Fibroblast of skin of back (primary cell): Measurements from ENCODE around the gene HNF4A.
"Not testable (repeated sequence)": the region's sequence is repeated elsewhere in the genome, so short reads cannot be mapped to it uniquely, and the experiment has no call there.

Experiments
- DNase-seq: peaks from one replicate; pipeline ENCODE4 v3.0.0-alpha.2; 2013

HNF4A gene

DNA sequence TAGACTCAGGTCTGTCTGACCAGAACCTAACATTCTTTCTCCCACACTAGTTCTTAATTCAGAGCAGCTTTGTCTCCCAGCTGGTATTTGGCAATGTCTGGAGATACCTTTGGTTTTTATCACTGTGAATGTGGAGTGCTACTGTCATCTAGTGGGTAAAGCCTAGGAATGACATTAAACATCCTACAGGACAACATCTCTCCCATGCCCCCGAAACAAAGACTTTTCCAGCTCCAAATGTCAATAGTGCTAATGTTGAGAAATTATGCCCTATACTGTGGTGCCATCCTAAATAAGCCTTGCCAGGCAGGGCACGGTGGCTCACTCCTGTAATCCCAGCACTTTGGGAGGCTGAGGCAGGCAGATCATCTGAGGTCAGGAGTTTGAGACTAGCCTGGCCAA lies 116.0 kb downstream of the HNF4A start:
- peak; percentile 53 for DNase-seq

DNA sequence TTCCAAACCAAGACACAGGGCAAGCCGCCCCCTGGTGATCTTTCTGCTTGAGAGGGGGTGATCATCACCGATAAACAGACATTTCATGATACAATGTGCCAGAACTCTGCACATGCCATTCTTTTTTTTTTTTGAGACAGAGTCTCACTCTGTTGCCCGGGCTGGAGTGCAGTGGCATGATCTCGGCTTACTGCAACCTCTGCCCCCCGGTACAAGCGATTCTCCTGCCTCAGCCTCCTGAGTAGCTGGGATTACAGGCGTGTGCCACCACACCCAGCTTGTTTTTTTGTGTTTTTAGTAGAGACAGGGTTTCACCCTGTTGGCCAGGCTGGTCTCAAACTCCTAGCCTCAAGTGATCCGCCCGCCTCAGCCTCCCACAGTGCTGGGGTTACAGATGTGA lies 116.8 kb downstream of the HNF4A start:
- DNase-seq = not testable (repeated sequence)

DNA sequence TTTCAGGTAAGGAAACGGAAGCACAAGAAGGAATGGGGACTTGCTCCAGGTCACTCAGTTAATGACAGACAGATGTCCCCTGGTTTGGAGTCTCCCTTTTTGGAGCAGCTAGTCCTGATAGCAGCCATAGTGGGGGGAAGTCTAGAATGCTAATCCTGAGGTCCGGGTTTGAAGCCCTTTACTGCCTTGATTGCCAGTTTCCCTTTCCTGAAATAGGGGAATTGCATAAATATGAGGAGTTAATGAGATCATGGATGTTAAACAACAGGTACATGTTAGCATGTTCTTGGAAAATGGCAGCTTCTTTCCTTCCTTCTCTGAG lies 119.8 kb downstream of the HNF4A start:
- no peak for DNase-seq

DNA sequence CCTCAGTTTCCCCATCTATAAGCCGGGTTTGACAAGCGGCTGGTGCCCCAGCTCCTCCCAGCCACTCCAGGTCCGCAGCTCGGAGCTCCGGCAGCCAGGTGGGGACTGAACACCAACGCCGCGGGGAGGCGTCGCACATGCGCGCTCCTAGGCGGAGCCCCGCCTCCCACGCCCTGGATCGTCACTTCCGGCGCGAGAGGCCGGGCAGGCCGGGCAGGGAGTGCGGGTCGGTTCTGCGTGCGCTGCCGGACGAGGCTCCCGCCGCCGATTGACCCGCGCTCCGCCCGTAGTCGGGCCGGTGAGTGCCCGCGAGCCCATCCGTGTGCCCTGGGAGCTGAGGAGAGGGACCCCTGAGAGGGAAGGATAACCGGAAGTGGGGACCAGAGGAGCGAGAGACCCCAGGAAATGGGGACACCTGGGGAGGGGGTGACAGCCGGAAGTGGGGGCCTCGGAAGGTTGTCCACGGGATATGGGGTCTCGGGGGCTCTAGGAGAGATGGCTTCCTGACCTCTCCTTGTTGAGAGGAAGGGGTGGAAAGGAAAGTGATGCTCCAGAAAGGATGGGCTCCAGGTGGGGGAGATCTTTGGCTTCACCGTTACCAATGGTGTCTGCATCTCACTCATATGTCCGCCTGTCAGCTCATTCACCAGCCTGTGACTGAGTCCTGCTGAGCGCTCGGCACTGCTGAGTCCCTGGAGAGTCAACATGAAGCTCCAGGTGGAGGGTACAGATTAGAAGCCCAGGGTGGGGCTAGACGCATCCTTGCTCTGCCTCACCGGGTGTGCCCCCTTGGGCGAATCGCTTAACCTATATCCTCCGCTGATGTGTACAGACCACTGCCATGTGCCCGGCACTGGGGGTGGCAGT lies 120.4 kb downstream of the HNF4A start, which contains the start of gene TTPAL:
TSS of gene TTPAL (plus strand) at position 181 of the 867 bp plus-strand sequence. CDS start 4,126 bp downstream, outside the sequence.
- DNase-seq = peak; percentile 82

DNA sequence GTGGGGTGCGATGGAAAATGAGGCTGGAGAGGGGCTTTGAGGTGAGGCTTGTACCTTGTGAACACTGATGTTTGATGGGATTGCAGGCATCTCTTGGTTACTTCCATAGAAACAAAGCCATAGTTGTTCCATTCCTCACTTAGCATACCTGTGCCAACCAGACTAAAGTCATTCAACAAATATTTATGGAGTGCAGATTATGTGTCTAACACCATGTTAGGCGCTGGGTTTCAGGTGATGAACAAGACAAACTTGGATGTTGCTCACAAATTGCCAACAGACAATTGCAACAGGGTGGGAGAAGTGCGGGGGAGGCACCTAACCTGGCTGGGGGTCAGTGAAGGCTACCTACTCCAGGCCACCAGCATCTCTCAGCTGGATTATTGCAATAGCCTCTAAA lies 121.7 kb downstream of the HNF4A start:
- peak; percentile 7 for DNase-seq

DNA sequence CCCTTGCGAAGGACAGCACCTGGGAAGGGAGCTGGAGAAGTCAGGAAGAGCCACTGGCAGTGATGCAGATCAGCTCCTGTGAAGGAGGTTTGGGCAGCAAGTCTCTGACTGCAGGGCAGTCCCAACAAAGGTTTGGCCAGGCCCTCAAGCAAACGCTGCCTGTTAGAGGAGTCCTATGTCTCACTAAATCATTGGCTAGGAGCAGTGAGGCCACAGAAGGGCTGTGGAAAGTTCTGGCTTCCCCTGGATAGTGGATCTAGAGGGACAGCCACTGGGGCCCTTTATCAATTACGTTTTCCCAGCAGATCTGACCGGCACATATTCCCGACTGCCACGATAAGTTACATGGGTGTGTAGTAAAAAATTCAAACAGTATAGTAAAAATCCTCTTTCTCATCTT lies 122.7 kb downstream of the HNF4A start:
- DNase-seq = no peak

DNA sequence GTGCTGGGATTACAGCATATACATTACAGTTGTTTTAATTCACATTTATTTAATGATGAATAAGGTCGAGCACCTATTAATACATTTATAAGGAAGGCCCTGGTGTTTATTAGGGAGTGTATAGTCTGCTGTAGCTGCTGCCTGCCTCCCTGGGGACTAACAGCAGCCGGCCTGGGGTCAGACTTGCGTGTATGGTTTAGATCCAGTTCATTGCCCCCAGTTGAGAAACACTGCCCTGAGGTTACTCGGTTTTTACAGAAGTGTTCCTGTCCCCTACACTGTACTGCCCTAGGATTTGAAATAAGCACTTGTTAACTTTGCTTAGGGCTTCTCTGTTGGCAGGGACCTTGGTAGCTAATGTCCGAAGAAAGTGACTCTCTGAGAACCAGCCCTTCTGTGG lies 124.1 kb downstream of the HNF4A start:
- DNase-seq = no peak

DNA sequence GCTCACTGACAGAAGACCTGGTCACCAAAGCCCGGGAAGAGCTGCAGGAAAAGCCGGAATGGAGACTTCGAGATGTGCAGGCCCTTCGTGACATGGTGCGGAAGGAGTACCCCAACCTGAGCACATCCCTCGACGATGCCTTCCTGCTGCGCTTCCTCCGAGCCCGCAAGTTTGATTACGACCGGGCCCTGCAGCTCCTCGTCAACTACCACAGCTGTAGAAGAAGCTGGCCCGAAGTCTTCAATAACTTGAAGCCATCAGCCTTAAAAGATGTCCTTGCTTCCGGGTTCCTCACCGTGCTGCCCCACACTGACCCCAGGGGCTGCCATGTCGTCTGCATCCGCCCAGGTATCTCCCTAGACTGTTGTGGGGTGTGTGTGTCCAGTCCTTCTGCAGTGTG lies 124.6 kb downstream of the HNF4A start:
- no peak for DNase-seq

DNA sequence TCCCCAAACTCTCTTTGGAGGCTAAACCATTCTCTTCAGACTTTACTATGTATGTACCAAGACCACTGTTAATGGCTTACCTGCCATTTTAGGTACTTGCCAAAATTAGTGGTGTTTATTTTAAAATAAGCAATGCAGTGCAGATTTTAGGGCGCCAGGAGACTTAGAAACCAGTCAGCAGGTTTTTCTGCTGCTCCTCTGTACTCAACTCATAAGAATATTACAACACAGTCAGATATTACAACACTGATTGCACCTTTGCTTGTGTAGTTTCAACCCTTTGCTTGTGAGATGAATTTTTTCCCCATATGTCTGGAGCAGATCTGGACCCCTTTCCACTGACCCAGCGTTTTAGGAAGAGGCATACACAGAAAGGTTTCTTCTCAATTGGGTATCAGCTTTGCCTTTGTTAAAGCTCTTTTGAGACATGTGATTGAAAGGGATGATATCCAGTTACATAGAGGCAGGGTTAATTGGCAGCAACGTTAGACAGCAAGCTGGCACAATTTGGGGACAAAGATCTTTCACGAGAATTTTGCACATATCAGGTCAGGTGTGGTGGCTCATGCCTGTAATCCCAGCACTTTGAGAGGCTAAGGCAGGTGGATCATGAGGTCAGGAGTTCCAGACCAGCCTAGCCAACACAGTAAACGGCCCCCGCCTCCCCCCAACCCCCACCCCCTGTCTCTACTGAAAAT lies 126.4 kb downstream of the HNF4A start:
- no peak for DNase-seq

DNA sequence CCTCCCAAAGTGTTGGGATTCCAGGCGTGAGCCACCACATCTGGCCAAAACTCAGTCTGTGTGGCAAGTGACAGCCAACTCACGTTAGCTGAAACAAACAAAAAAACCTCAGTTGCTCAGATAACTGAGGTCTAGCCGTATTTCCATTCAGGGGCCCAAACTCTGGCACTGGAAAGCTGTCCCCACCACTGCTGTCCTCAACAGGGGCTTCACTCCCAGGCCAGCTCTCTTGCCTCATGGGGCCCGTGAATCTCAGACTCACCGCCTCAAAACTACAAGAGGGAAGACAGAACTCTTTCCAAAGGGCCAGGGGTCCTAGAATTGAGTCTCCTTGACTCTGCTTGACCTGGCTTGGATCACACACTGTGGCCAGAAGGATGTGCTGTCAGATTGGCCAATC lies 127.6 kb downstream of the HNF4A start:
- DNase-seq = no peak
